ENCODE measurements around the gene PTPRD.

Gene PTPRD

GRCh38 chr9:8536845-8537244 lies 2076.0 kb downstream of the PTPRD start:
- DNase-seq: no peak

- no peak for DNase-seq
These were observed 2078.0 kb downstream of the PTPRD start for GRCh38 chr9:8534828-8535227.

- no peak for DNase-seq
These were observed 2079.1 kb downstream of the PTPRD start for GRCh38 chr9:8533681-8534080.

GRCh38 chr9:8531826-8532415 lies 2080.9 kb downstream of the PTPRD start:
- DNase-seq: no peak

- DNase-seq: no peak
These were observed 2091.7 kb downstream of the PTPRD start for GRCh38 chr9:8521112-8521511.

GRCh38 chr9:8515748-8516147 lies 2097.1 kb downstream of the PTPRD start:
- DNase-seq: no peak

GRCh38 chr9:8514760-8515159 lies 2098.0 kb downstream of the PTPRD start:
- no peak for DNase-seq

GRCh38 chr9:8508671-8509290 lies 2104.0 kb downstream of the PTPRD start:
- DNase-seq: no peak

GRCh38 chr9:8494571-8494970 lies 2118.2 kb downstream of the PTPRD start:
- no peak for DNase-seq

GRCh38 chr9:8492679-8493078 lies 2120.1 kb downstream of the PTPRD start:
- DNase-seq: no peak

- no peak for DNase-seq
These were observed 2120.8 kb downstream of the PTPRD start for GRCh38 chr9:8492024-8492423.

GRCh38 chr9:8491563-8491962 lies 2121.2 kb downstream of the PTPRD start:
- no peak for DNase-seq

- peak in 1 of 2 experiments; percentile 2 for DNase-seq
These were observed 2123.0 kb downstream of the PTPRD start for GRCh38 chr9:8489835-8490234.

GRCh38 chr9:8486095-8486494 lies 2126.7 kb downstream of the PTPRD start:
- DNase-seq: peak; percentile 55 to 73

- DNase-seq: no peak
These were observed 2128.1 kb downstream of the PTPRD start for GRCh38 chr9:8484597-8485191.

- no peak for DNase-seq
These were observed 2135.4 kb downstream of the PTPRD start for GRCh38 chr9:8477450-8477849.

GRCh38 chr9:8474937-8475336 lies 2137.9 kb downstream of the PTPRD start:
- DNase-seq: no peak

- DNase-seq: no peak
These were observed 2139.4 kb downstream of the PTPRD start for GRCh38 chr9:8473244-8474020.

- no peak for DNase-seq
These were observed 2144.7 kb downstream of the PTPRD start for GRCh38 chr9:8468045-8468637.

- DNase-seq: no peak
These were observed 2155.0 kb downstream of the PTPRD start for GRCh38 chr9:8457816-8458215.

GRCh38 chr9:8457055-8457454 lies 2155.7 kb downstream of the PTPRD start:
- DNase-seq: no peak

- DNase-seq: no peak
These were observed 2156.5 kb downstream of the PTPRD start for GRCh38 chr9:8456344-8456743.

- no peak for DNase-seq
These were observed 2161.8 kb downstream of the PTPRD start for GRCh38 chr9:8450810-8451545.
